ENCODE measurements around the gene FXYD1. TPM values are rescaled to one million over a fixed set of nuclear protein-coding genes. Genes with fewer than 3 reads are reported as not detected.
A peak's percentile ranks its signal among the peaks of the same experiment; 100 is the strongest.

The FXYD1 gene
- total RNA-seq, 1 donor from 2014 or later = not detected

- peaks cover 11% of the 10 kb centered on the region for H3K27me3 Mint-ChIP-seq (ENCODE audit: unreplicated experiment)
- H3K27ac Mint-ChIP-seq (ENCODE audit: unreplicated experiment) = no peak overlapping the region
- no peak overlapping the region for H3K4me3 Mint-ChIP-seq (ENCODE audit: unreplicated experiment)
Measured at GRCh38 chr19:35135389-35135909, 3.2 kb upstream of the FXYD1 start.

GRCh38 chr19:35136231-35136630, 2.4 kb upstream of the FXYD1 start:
- Mint-ChIP-seq H3K9me3 (ENCODE audit: unreplicated experiment) (no peaks in the 10 kb centered on the region), H3K4me3 (ENCODE audit: unreplicated experiment) (no peak overlapping the region), H3K27ac (ENCODE audit: unreplicated experiment) (no peak overlapping the region), H3K4me1 (ENCODE audit: unreplicated experiment) (peaks cover 3% of the 10 kb centered on the region), H3K36me3 (ENCODE audit: low read depth, unreplicated experiment) (peaks cover 9% of the 10 kb centered on the region), H3K27me3 (ENCODE audit: unreplicated experiment) (peaks cover 11% of the 10 kb centered on the region)
- DNase-seq (ENCODE audit: low spot score) = no peak
- no peak for TF ChIP-seq CTCF (IDR thresholded peaks at IDR 0.05; ENCODE audit: unreplicated experiment)

More at GRCh38 chr19:35135389-35135909, 3.2 kb upstream of the FXYD1 start:
- peak; percentile 87 for TF ChIP-seq CTCF (IDR thresholded peaks at IDR 0.05; ENCODE audit: unreplicated experiment)
- peak; percentile 85 for DNase-seq (ENCODE audit: low spot score)
- Mint-ChIP-seq H3K4me1 (ENCODE audit: unreplicated experiment) (peaks cover 3% of the 10 kb centered on the region), H3K36me3 (ENCODE audit: low read depth, unreplicated experiment) (peaks cover 9% of the 10 kb centered on the region), H3K9me3 (ENCODE audit: unreplicated experiment) (no peaks in the 10 kb centered on the region)

GRCh38 chr19:35136977-35137702, 1.5 kb upstream of the FXYD1 start:
- H3K4me1 Mint-ChIP-seq (ENCODE audit: unreplicated experiment) = peaks cover 8% of the 10 kb centered on the region

GRCh38 chr19:35140207-35140961, 1.8 kb downstream of the FXYD1 start:
- Mint-ChIP-seq H3K4me1 (ENCODE audit: unreplicated experiment) (peaks cover 5% of the 10 kb centered on the region), H3K9me3 (ENCODE audit: unreplicated experiment) (no peaks in the 10 kb centered on the region), H3K27ac (ENCODE audit: unreplicated experiment) (no peak overlapping the region), H3K4me3 (ENCODE audit: unreplicated experiment) (no peak overlapping the region), H3K27me3 (ENCODE audit: unreplicated experiment) (peaks cover 10% of the 10 kb centered on the region), H3K36me3 (ENCODE audit: low read depth, unreplicated experiment) (no peaks in the 10 kb centered on the region)
- no peak for DNase-seq (ENCODE audit: low spot score)
- no peak for TF ChIP-seq CTCF (IDR thresholded peaks at IDR 0.05; ENCODE audit: unreplicated experiment)

More at GRCh38 chr19:35136977-35137702, 1.5 kb upstream of the FXYD1 start:
- no peak for TF ChIP-seq CTCF (IDR thresholded peaks at IDR 0.05; ENCODE audit: unreplicated experiment)
- Mint-ChIP-seq H3K27me3 (ENCODE audit: unreplicated experiment) (peaks cover 14% of the 10 kb centered on the region), H3K9me3 (ENCODE audit: unreplicated experiment) (no peaks in the 10 kb centered on the region), H3K27ac (ENCODE audit: unreplicated experiment) (no peak overlapping the region), H3K4me3 (ENCODE audit: unreplicated experiment) (no peak overlapping the region), H3K36me3 (ENCODE audit: low read depth, unreplicated experiment) (peaks cover 9% of the 10 kb centered on the region)
- DNase-seq (ENCODE audit: low spot score) = no peak
